Spinal cord (tissue), 10 donors: Measurements from ENCODE around the gene USP9Y. TPM values are rescaled to one million over a fixed set of nuclear protein-coding genes. Genes with fewer than 3 reads are reported as not detected.

Experiments
- DNase-seq, 6 donors: peaks; one replicate each; pipeline versions ENCODE4 v3.0.0 to v3.0.0-alpha.2; 2013 to 2015; ENCODE audit warnings: low spot score in 6 of 6, low read depth in 4 of 6
- H3K27ac ChIP-seq: one replicate; pipeline ENCODE4 v1.5.1; 2013; ENCODE audit warnings: low read depth, low read length, control low read depth
- H3K27me3 ChIP-seq: one replicate; pipeline ENCODE4 v1.6.1; 2013; ENCODE audit warnings: low read length; ENCODE audit not compliant: control insufficient read depth, insufficient read depth
- H3K36me3 ChIP-seq: one replicate; pipeline ENCODE4 v1.6.1; 2013; ENCODE audit warnings: low read length; ENCODE audit not compliant: control insufficient read depth, insufficient read depth
- H3K4me1 ChIP-seq: one replicate; pipeline ENCODE4 v1.6.1; 2013; ENCODE audit warnings: low read length; ENCODE audit not compliant: control insufficient read depth, insufficient read depth
- H3K4me3 ChIP-seq: one replicate; pipeline ENCODE4 v1.5.1; 2013; ENCODE audit warnings: low read depth, low read length, control low read depth
- H3K9me3 ChIP-seq: one replicate; pipeline ENCODE4 v1.6.1; 2013; ENCODE audit warnings: low read length; ENCODE audit not compliant: control insufficient read depth, insufficient read depth
- WGBS: methylation state at CpG from one replicate; pipeline ENCODE4 v1.1.5; 2013; ENCODE audit warnings: missing lambda C conversion rate; ENCODE audit not compliant: insufficient coverage; 5-methylcytosine and 5-hydroxymethylcytosine counted together
- polyA plus RNA-seq, 2 donors: library from polyadenylated mRNA; unstranded; fragments of 120-200 nt; gene quantifications; one replicate each; pipeline ENCODE4 v1.2.1, GENCODE V29; 2013; ENCODE audit not compliant: insufficient read length in 2 of 2
- total RNA-seq, 2 donors: library from RNA; depleted of rRNA in 1 of 2; stranded (reverse); fragments of 120-200 nt in 1 of 2; fragments of >200 nt in 1 of 2; gene quantifications; one replicate each; pipeline versions ENCODE4 v1.2.3 to v1.2.4, GENCODE V29; 2013 to 2014
- donor health status: healthy.

Gene USP9Y
- total and polyA plus RNA-seq, 4 donors = 44.2 to 55.4 TPM; not detected in 2

DNA sequence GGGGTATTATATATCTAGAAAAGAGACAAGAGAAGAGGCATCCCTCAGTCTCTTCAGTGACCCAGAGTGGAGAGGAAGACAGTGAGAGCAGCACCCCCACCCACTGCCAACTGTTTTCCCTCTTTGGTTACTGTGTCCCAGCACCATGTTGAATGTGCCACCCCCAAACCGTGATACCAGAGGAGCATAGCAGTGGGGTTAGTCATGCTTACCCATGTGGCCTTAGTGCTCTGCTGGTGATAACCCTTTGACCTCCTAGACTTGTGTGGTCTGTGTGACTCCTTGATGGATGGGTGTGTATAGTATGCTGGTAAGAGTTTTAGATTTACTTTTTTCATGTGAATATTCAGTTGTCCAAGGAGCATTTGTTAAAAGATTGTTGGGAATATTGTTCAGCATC, 48.3 kb downstream of the USP9Y start:
- H3K36me3 ChIP-seq = no peaks in the 10 kb centered on the region
- DNase-seq = no peak
- H3K27me3 ChIP-seq = no peaks in the 10 kb centered on the region
- no peaks in the 10 kb centered on the region for H3K4me1 ChIP-seq
- WGBS = no CpG with 5 or more reads among the region's 1 CpG
- H3K9me3 ChIP-seq = no peaks in the 10 kb centered on the region
- no peak overlapping the region for H3K27ac ChIP-seq
- H3K4me3 ChIP-seq = no peak overlapping the region

DNA sequence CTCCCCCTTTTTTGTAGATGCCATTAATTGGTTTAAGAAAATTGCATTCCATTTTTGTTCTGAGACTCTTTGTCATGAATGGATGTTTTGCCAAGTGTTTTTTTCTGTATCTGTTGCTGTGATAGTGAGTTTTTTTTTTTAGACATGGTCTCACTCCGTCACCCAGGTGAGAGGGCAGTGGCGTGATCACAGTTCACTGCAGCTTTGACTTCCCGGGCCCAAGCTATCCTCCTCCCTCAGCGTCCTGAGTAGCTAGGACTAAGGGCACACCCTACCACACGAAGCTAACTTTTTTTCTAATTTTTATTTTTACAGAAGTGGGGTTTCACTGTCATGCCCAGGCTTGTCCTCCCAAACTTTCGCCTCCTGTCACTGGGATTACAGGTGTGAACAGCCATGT, 51.8 kb downstream of the USP9Y start:
- Histone ChIP-seq H3K4me1 (no peaks in the 10 kb centered on the region), H3K4me3 (no peak overlapping the region), H3K9me3 (no peaks in the 10 kb centered on the region), H3K36me3 (no peaks in the 10 kb centered on the region), H3K27me3 (no peaks in the 10 kb centered on the region), H3K27ac (no peak overlapping the region)
- no peak for DNase-seq
- WGBS = no CpG with 5 or more reads among the region's 6 CpGs

DNA sequence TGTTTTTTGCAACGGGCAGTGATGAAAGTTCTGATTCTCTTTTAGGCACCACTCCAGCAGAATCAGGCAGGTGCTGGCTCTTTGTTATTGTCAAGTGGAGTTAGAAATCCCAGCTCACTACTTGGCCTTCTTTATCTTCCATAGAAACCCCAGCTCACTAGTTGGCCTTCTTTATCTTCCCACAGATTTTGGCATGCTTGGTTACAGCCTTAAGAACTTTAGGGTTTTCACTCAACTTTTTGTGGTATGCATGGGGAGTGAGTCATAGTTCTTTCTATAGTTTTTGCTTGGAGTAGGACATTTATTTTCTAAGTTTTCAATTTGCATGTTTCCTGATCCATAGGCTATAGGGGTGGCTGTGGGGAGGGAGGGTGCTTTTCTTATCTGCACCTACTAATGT, 55.0 kb downstream of the USP9Y start:
- H3K27ac ChIP-seq = no peak overlapping the region
- H3K4me1 ChIP-seq = no peaks in the 10 kb centered on the region
- no peaks in the 10 kb centered on the region for H3K9me3 ChIP-seq
- WGBS = no CpG with 5 or more reads among the region's 1 CpG
- no peak for DNase-seq
- no peaks in the 10 kb centered on the region for H3K27me3 ChIP-seq
- no peaks in the 10 kb centered on the region for H3K36me3 ChIP-seq
- no peak overlapping the region for H3K4me3 ChIP-seq

DNA sequence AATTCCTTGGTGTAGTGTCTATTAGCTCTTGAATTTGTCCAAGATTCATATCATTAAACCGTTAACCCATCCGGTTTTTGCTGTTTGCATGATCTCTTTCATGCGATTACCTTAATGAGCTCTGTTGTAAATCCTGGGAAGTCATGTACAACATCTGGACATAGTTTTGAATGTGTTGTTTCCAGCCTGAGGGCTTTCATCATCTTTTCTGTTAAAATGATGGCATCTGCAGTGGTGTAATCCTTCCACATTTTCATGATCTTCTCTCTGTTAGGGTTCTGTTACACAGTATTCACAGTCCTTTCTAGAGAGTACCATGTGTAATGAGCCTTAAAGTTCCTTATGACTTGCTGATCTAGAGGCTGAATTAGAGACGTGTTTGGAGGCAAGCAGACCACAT, 64.9 kb downstream of the USP9Y start:
- DNase-seq = peak in 1 of 6 donors; percentile 0
- H3K27ac ChIP-seq = no peak overlapping the region
- H3K9me3 ChIP-seq = no peaks in the 10 kb centered on the region
- no peak overlapping the region for H3K4me3 ChIP-seq
- no CpG with 5 or more reads among the region's 4 CpGs for WGBS
- no peaks in the 10 kb centered on the region for H3K36me3 ChIP-seq
- no peaks in the 10 kb centered on the region for H3K4me1 ChIP-seq
- H3K27me3 ChIP-seq = no peaks in the 10 kb centered on the region

DNA sequence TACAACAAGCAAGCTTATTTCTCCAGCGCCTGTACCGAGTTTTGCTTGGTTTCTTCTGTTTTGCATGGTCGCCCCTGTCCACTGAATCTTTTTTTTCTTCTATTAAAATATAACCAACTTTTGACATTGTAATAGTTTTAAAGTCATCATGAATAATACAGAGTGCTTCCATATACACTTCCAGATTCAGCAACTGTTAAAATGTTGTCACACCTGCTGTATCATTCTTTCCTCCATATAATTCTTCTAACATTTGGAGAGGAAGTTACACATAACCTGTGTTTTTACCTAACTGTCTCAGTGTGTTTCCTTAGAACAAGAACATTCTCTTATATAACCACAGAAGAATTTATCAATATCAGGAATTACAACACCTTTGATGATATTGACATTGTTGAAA, 83.5 kb downstream of the USP9Y start:
- no peak for DNase-seq
- no peaks in the 10 kb centered on the region for H3K27me3 ChIP-seq
- no peaks in the 10 kb centered on the region for H3K36me3 ChIP-seq
- no peak overlapping the region for H3K27ac ChIP-seq
- no peaks in the 10 kb centered on the region for H3K9me3 ChIP-seq
- no peaks in the 10 kb centered on the region for H3K4me1 ChIP-seq
- no CpG with 5 or more reads among the region's 3 CpGs for WGBS
- no peak overlapping the region for H3K4me3 ChIP-seq

DNA sequence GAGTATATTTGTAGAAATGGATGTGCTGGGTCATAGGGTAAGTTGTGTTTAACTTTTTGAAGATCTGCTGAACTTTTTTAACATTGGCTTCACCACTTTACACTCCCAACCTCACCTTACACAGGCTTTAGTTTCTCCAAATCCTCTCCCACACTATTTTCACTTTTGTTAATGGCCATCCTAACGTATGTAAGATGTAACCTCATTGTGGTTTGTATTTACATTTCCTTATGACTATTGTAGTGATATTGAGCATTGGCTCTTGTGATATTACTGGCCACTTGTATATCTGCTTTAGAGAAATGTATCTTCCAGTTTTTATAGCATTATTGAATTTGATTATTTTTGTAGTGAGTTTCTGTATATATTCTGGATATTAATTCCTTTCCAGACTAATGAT, 93.0 kb downstream of the USP9Y start:
- Histone ChIP-seq H3K27ac (no peak overlapping the region), H3K9me3 (no peaks in the 10 kb centered on the region), H3K4me1 (no peaks in the 10 kb centered on the region), H3K27me3 (no peaks in the 10 kb centered on the region), H3K4me3 (no peak overlapping the region), H3K36me3 (no peaks in the 10 kb centered on the region)
- no peak for DNase-seq
- WGBS = no CpG with 5 or more reads among the region's 1 CpG

DNA sequence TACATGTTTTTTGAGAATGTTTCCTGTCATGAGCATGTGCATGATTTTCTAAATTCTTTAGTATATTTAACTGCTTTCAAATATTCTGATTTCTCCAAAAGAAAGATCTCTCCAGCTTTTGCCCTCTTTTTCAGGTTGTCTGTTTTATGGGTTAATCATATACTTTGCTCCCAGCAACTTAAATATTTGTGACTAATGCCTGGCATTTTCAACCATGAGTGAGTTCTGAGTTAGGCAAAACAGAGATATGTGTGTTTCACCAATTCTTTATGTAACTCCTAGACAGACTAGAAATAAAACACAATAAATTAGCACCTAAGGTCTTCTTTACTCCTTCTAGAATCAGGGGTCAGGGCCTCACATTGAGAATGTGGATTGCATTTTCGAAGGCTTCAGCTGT, 107.0 kb downstream of the USP9Y start:
- Histone ChIP-seq H3K27me3 (no peaks in the 10 kb centered on the region), H3K4me3 (no peak overlapping the region), H3K36me3 (no peaks in the 10 kb centered on the region), H3K27ac (no peak overlapping the region), H3K9me3 (no peaks in the 10 kb centered on the region), H3K4me1 (no peaks in the 10 kb centered on the region)
- WGBS = no CpG with 5 or more reads among the region's 1 CpG
- DNase-seq = no peak

DNA sequence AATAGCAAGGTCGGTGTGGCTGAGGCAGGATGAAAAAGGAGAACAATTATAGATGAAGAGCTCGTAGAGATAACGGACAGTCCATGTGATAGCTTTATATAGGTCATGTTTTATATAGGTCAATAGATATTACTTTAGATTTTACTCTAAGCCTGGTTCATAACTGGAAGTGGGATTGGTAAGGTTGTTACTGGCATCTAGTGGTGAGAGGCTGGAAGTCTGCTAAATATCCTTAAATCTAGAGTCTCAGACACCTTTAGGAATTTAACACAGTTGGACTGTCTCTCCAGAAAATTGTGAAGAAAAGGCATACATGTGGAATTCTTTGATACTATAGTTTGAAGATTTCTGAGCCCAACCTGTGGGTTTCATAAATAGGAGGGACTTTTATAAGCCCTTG, 108.0 kb downstream of the USP9Y start:
- Histone ChIP-seq H3K27me3 (no peaks in the 10 kb centered on the region), H3K27ac (no peak overlapping the region), H3K9me3 (no peaks in the 10 kb centered on the region), H3K4me1 (no peaks in the 10 kb centered on the region), H3K4me3 (no peak overlapping the region), H3K36me3 (no peaks in the 10 kb centered on the region)
- no CpG with 5 or more reads among the region's 3 CpGs for WGBS
- peak in 1 of 6 donors; percentile 25 for DNase-seq

DNA sequence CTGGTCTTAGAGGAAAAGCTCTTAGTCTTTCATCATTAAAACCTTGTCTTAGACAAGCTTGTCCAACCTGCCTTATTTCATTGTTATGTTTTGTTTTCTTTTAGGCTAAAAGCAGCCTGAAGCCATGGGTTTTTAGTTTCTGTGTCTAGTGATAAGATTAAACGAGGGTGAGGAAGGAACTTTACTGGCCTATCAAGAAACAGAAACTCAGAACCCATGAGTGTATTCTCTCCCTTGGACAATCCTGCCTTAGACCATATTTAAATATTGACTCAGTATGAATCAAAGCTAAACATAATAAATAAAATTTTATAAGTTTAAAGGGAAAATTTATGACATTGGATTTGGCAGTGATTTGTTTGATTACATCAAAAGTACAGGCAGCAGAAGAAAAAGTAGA, 122.4 kb downstream of the USP9Y start:
- Histone ChIP-seq H3K36me3 (no peaks in the 10 kb centered on the region), H3K4me1 (no peaks in the 10 kb centered on the region), H3K27me3 (no peaks in the 10 kb centered on the region), H3K4me3 (no peak overlapping the region), H3K9me3 (no peaks in the 10 kb centered on the region), H3K27ac (no peak overlapping the region)
- no CpG with 5 or more reads among the region's 1 CpG for WGBS
- no peak for DNase-seq

DNA sequence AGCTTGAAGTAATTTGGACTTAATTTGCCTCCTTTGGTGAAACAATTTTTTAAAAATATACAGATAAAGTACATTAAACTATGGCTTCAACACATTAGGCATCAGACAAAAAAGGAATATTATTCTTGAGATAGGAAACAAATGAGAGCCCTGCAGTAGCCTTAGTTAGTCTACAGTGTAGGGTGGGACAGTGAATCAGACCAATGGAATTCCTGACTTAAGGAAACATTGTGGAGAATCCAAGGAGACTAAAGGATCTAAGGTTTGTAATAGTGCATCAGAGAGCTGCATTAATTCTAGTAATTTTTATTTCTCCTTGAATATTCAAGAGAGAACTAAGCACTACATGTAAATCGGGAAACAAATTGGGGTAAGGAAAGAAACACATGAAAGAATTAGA, 125.8 kb downstream of the USP9Y start:
- no peak overlapping the region for H3K4me3 ChIP-seq
- H3K36me3 ChIP-seq = no peaks in the 10 kb centered on the region
- no peaks in the 10 kb centered on the region for H3K27me3 ChIP-seq
- no CpG with 5 or more reads among the region's 1 CpG for WGBS
- H3K27ac ChIP-seq = no peak overlapping the region
- no peaks in the 10 kb centered on the region for H3K9me3 ChIP-seq
- no peaks in the 10 kb centered on the region for H3K4me1 ChIP-seq
- DNase-seq = no peak
